NCI-H128 (cell line): Measurements from ENCODE around the gene PBOV1.

ENCODE experiments used
- DNase-seq: peaks from one replicate; lab custom pipeline; 2025; ENCODE audit not compliant: unreplicated experiment; lab: John Stamatoyannopoulos, UW

PBOV1 gene

GRCh38 chr6:138205437-138206094, 12.7 kb downstream of the PBOV1 start:
- DNase-seq = no peak

- no peak for DNase-seq
Observed at GRCh38 chr6:138204792-138205384, 13.4 kb downstream of the PBOV1 start.

DNA sequence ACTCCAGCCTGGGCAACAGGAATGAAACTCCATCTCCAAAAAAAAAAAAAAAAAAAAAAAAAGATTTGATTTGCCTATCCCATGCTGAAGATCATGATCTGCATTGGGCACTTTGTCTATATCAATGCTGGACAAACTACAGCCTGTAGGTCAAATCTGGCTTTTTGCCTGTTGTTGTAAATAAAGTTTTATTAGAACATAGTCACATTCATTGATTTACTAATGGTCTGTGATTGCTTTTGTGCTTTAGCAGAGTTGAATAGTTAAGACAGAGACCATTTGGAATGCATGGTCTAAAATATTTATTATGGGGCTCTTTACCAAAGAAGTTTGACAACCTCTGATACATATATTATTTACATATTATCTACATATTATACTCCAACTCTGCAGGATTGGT, 14.0 kb downstream of the PBOV1 start:
- DNase-seq = no peak

DNA sequence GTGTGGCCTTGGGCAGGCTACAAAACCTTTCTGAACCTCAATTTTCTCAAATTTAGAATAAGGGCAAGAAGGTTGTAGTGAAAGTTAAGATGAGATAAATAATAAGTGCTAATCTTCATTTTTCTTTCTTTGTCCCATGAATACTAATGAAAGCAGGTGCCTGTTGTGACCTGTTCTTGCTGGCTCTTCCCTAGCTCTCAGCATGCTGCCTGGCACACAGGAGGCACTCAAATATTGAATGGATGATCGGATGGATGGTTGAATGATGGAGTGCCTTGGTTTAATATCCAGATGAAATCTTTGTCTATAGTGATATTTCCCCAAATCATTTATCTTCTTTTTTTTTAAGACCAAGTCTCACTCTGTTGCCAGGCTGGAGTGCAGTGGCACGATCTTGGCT, 15.0 kb downstream of the PBOV1 start:
- no peak for DNase-seq

DNA sequence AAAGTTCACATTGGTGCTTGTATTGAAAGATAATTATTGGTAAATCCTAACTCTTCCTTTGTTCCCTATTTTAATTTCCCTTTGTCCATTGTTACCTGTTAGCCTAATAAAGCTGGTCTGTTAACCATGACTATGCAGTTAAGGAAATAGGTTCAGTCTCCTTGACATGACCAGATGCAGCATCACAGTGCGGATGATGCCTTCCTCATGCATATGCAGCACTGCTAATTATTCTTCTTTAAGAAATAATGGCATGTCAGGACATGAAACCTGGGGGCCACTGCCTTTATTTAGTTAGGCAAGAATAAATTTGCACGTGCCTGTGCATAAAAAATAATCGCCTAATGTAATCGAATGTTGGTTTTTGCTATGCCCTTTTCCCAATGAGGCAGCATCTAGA, 16.5 kb downstream of the PBOV1 start:
- no peak for DNase-seq

DNA sequence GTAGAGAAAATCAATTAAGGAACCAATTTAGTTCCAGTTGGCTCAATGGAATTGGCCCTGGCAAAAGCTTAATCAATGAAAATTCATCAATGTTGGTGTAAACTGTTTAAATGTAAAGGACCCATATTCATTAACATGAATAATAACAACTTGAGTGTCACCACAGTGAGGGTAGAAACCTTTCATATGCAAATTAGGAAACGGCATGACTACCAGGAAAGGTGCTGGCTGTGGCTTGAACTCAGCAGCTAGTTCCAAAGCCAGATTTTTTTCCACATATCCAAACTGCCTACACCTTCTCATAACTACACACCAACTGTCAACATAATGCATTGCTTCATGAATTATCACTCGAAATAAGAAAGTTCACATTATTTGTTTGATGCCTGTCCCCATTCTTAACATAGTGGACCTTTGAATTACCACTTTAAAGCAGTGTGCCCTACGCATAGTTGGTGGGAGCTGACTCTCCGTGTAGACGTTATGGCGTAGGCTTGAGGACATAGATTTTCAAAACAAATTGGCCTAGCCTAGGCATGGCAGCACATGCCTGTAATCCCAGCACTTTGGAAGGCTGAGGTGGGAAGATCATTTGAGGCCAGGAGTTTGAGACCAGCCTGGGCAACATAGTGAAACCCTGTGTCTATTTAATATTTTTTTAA, 19.7 kb downstream of the PBOV1 start:
- DNase-seq = no peak

- DNase-seq = no peak
Observed at GRCh38 chr6:138197570-138197969, 20.7 kb downstream of the PBOV1 start.

GRCh38 chr6:138196122-138196738, 22.1 kb downstream of the PBOV1 start:
- DNase-seq = no peak

DNA sequence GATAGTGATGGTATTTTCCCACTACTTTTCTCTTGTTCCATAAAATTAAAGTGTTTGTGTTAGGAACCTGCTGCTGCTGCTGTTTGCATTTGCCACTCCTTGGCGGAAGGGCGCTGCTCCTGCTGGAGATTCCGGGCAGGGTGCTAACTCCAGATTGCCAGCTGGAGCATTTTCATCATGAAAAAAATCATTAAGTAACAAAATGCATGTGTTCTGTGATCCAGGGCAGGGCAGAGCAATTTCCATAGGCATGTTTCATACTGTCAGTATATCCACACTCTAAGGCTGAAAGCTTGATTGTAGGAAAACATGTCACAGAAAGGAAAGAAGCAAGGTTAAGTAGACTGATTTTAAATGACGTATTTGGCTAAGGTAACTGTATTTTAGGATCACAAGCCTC, 24.0 kb downstream of the PBOV1 start:
- DNase-seq = no peak

GRCh38 chr6:138188278-138188941, 29.9 kb downstream of the PBOV1 start:
- DNase-seq = peak; percentile 82

DNA sequence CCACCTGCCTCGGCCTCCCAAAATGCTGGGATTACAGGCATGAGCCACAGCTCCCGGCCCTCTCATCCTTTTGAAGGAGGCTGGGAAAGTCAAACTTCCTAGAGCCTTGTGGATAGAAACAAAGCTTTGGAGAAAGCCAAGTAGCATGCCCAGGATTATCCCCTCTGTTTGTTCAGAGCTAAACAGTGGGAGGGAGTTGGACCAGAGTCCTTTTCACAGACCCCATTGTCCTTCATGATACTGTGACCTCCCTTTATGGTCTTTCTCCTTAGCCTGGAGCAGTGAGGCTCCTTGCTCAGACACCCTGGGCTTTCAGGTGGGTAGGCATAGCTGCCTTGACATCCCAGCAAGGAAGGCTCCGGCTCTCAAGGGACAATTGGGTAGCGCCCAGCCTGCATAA, 31.1 kb downstream of the PBOV1 start:
- no peak for DNase-seq

GRCh38 chr6:138184230-138184629, 34.1 kb downstream of the PBOV1 start:
- DNase-seq = no peak

GRCh38 chr6:138183790-138184134, 34.5 kb downstream of the PBOV1 start:
- no peak for DNase-seq

- no peak for DNase-seq
Observed at GRCh38 chr6:138182939-138183789, 35.1 kb downstream of the PBOV1 start.

- DNase-seq = no peak
Observed at GRCh38 chr6:138176652-138177232, 41.5 kb downstream of the PBOV1 start.

GRCh38 chr6:138175596-138175995, 42.7 kb downstream of the PBOV1 start:
- no peak for DNase-seq
